Measurements from ENCODE around the gene GPRIN3.

DNA sequence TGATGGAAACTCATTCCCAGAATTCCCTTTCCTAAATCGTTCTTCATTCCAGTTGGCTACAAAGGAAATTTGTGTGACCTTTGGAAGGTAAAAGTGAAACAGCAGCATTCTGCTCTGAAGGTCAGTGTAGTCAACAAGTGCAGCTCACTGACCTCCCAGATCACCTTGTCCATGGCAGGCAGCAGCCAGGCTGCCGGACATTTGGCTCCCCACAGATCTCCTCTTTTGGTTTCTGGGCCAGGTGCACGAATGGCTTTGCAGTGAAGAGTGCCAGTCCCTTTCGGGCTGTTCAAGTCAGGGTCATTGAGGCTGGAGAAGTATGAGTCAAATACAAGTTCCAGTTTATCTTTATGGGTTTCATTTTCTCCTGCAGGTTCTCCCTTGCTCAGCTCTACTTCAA lies 14.3 kb downstream of the GPRIN3 start:
- no peak for TF ChIP-seq YY1 (IDR thresholded peaks at IDR 0.05; ENCODE audit: insufficient read depth, insufficient read length)
- TF ChIP-seq SUZ12 (IDR thresholded peaks at IDR 0.05; ENCODE audit: extremely low read depth, insufficient read depth, insufficient read length): no peak
